Inflammatory macrophage (primary cell): ENCODE results near the gene SENP3.

Experiments
- DNase-seq, 2 donors: peaks; one replicate each; pipeline ENCODE4 v3.0.0-alpha.2; 2020 to 2022

The SENP3 gene

DNA sequence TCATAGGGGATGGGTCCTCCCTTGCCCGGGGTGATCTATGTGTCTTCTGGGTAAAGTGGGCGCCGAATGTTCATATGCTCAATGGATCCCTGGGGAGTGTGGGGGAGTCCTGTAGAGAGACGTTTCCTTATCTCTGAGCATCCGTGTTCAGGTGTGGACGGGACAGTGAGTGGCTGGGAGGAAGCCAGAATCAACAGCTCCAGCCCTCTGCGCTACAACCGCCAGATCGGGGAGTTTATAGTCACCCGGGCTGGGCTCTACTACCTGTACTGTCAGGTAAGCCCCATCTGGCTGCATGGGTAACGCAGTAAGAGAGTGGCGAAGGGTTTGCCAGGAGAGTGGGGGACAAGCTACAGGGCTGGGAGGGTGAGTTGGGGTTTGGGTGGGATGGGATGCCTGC lies 5.1 kb upstream of the SENP3 start:
- DNase-seq, result no peak

GRCh38 chr17:7557147-7557764 lies 4.5 kb upstream of the SENP3 start:
- no peak for DNase-seq

DNA sequence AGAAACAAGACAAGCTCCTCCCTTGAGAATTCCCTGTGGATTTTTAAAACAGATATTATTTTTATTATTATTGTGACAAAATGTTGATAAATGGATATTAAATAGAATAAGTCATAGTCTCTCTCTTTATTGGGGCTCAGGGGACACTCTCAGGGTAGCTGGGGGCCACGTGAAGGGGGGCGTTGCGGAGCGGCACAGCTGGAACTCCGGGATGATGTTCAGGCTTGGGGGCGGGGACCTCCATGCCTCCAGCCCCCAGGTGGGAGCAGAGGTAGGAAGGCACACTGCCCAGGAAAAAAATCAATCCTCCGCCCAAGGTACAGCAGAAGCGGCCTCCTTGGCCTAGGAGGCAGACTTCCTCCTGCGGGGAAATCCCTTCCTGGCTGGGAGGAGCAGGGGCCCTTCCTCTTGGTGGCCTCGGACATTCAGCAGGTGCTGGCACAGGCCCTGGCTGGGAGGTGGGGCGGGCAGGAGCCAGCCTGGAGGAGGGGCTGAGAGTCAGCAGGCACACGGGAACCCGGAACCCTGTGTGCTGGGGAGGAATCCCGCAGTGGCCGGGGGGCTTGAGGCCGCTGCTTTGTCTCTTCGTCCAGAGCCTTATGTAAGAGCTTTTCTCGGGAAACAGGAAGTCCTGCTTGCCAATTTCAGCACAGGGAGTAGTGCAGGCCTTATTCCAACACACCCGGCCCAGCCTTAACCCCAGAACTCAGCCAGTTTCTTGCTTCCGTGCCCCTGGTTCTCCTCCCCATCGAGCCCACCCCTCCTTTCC lies 3.8 kb upstream of the SENP3 start:
- peak; percentile 93 for DNase-seq

GRCh38 chr17:7558544-7559319 lies 3.0 kb upstream of the SENP3 start, which contains the start of gene TNFSF13:
TNFSF13 (plus strand) TSS chr17:7558750; CDS start chr17:7559040, 290 bp downstream.
- peak; percentile 52 to 75 for DNase-seq

GRCh38 chr17:7559320-7560171 lies 2.2 kb upstream of the SENP3 start:
- peak in 1 of 2 donors; percentile 35 for DNase-seq

GRCh38 chr17:7560172-7561027 lies 1.3 kb upstream of the SENP3 start:
- peak; percentile 62 to 64 for DNase-seq

DNA sequence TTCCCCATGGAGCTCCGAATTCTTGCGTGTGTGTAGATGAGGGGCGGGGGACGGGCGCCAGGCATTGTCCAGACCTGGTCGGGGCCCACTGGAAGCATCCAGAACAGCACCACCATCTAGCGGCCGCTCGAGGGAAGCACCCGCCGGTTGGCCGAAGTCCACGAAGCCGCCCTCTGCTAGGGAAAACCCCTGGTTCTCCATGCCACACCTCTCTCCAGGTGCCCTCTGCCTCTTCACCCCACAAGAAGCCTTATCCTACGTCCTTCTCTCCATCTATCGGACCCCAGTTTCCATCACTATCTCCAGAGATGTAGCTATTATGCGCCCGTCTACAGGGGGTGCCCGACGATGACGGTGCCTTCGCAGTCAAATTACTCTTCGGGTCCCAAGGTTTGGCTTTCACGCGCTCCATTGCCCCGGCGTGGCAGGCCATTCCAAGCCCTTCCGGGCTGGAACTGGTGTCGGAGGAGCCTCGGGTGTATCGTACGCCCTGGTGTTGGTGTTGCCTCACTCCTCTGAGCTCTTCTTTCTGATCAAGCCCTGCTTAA lies 617 bp upstream of the SENP3 start:
- DNase-seq, result peak; percentile 79 to 88

- peak in 1 of 2 donors; percentile 4 for DNase-seq
These were observed 488 bp downstream of the SENP3 start for GRCh38 chr17:7562208-7562605.

DNA sequence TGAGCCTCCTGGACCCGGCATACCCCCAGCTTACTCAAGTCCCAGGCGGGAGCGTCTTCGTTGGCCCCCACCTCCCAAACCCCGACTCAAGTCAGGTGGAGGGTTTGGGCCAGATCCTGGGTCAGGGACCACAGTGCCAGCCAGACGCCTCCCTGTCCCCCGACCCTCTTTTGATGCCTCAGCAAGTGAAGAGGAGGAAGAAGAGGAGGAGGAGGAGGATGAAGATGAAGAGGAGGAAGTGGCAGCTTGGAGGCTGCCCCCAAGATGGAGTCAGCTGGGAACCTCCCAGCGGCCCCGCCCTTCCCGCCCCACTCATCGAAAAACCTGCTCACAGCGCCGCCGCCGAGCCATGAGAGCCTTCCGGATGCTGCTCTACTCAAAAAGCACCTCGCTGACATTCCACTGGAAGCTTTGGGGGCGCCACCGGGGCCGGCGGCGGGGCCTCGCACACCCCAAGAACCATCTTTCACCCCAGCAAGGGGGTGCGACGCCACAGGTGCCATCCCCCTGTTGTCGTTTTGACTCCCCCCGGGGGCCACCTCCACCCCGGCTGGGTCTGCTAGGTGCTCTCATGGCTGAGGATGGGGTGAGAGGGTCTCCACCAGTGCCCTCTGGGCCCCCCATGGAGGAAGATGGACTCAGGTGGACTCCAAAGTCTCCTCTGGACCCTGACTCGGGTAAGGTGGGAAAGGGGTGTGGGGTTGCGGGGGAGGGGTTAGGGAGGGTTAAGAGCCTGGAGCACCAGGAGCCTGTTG lies 1.6 kb downstream of the SENP3 start:
- DNase-seq, result no peak

- DNase-seq, result peak in 1 of 2 donors; percentile 24
These were observed 7.9 kb downstream of the SENP3 start for GRCh38 chr17:7569571-7569970.

GRCh38 chr17:7570351-7570750 lies 8.6 kb downstream of the SENP3 start:
- DNase-seq, result no peak

GRCh38 chr17:7572338-7572587 lies 10.5 kb downstream of the SENP3 start:
- no peak for DNase-seq

- peak; percentile 100 for DNase-seq
These were observed 11.0 kb downstream of the SENP3 start for GRCh38 chr17:7572588-7573323.

- peak; percentile 94 for DNase-seq
These were observed 11.8 kb downstream of the SENP3 start for GRCh38 chr17:7573324-7574080.

DNA sequence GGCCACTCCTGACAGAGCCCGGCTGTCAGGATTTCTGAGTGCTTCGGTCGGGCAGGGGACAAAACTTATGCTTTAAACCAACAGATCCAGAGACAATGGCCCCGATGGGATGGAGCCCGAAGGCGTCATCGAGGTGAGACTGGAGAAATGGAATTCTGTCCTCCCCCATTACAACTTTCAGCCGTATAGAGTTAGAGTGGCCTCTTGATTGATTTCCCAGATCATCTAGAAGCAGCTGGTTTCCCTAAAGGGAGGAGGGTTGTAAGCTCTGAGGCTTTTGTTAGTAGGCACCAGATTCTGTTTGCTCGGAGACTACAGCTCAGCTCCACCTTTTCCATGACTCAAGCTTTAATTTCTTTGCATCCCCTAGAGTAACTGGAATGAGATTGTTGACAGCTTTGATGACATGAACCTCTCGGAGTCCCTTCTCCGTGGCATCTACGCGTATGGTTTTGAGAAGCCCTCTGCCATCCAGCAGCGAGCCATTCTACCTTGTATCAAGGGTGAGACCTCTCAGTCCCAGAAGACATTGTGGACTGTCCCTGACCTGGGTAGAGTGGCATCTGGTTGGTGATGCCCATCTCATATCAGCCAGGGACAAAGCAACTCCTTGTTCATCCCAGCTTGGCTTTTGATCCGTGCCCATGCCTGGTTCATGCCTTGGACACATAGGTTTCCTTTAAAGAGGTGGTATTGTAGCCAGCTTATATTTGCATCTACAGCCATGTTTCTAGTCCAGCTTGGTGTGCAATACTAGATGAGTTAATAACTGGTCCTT lies 12.6 kb downstream of the SENP3 start:
- DNase-seq, result peak in 1 of 2 donors; percentile 8

GRCh38 chr17:7575481-7575883 lies 13.8 kb downstream of the SENP3 start:
- no peak for DNase-seq

DNA sequence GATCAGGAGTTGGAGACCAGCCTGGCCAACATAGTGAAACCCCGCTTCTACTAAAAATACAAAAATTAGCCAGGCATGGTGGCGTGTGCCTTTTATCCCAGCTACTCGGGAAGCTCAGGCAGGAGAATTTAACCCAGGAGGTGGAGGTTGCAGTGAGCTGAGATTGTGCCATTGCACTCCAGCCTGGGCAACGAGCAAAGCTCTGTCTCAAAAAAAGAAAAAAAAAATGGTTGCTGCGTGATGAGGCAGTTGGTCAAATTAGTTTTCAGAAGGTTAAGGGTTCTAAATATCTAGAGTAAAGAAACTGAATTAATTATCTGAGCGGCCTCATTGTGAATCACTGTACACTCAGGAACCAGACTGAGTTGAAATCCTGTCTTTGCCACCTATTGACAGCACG lies 14.2 kb downstream of the SENP3 start:
- DNase-seq, result no peak

GRCh38 chr17:7576432-7576937 lies 14.8 kb downstream of the SENP3 start:
- no peak for DNase-seq
